Prostate gland (tissue), 2 donors: ENCODE measurements around the gene TRPT1. TPM values are rescaled to one million over a fixed set of nuclear protein-coding genes. Genes with fewer than 3 reads are reported as not detected.

Experiments used
- DNase-seq: peaks from one replicate; pipeline ENCODE4 v3.0.0-alpha.2; 2019; ENCODE audit warnings: low spot score
- H3K27ac ChIP-seq, 2 donors: fragments of 200-600 bp; sonication (generic); 2 replicates each; pipeline ENCODE4 v1.5.1; 2017 to 2019
- H3K27me3 ChIP-seq: fragments of 200-600 bp; sonication (generic); replicated peaks from 2 replicates; pipeline ENCODE4 v1.5.1; 2019; ENCODE audit not compliant: insufficient read depth
- H3K36me3 ChIP-seq, 2 donors: fragments of 200-600 bp; sonication (generic); 1 replicate in 1 of 2; 2 replicates in 1 of 2; pipeline versions ENCODE4 v1.5.1 to v1.8.1; 2017 to 2019
- H3K4me1 ChIP-seq: fragments of 200-600 bp; sonication (generic); replicated peaks from 2 replicates; pipeline ENCODE4 v1.5.1; 2019
- H3K4me3 ChIP-seq, 2 donors: fragments of 200-600 bp; sonication (generic); 2 replicates each; pipeline ENCODE4 v1.5.1; 2017 to 2019
- H3K9me3 ChIP-seq: fragments of 200-600 bp; sonication (generic); 2 replicates; pipeline ENCODE4 v1.5.1; 2017
- POLR2A ChIP-seq: fragments of 450-650 bp; IDR thresholded peaks from one replicate; pipeline ENCODE4 v1.6.1; 2016; ENCODE audit warnings: antibody characterized with exemption, mild to moderate bottlenecking
- POLR2AphosphoS5 ChIP-seq: sonication (generic); formaldehyde crosslinking; IDR thresholded peaks from one replicate; pipeline ENCODE4 v1.6.1; 2017; ENCODE audit warnings: antibody characterized with exemption
- WGBS: methylation state at CpG from one replicate; pipeline ENCODE4 v1.1.5; 2018; 5-methylcytosine and 5-hydroxymethylcytosine counted together
- intact Hi-C: fragments of 100-400 bp; cut with DNase I; formaldehyde crosslinking; loops from one replicate; pipeline ENCODE4 v1.14.2; 2022
- total RNA-seq, 2 donors: library from RNA; depleted of rRNA; stranded (reverse); fragments of >200 nt; gene quantifications; one replicate each; pipeline ENCODE4 v1.1.0, GENCODE V29; 2016
- TF ChIP-seq, protein P1 (sequence below), 4 experiments: fragments of 200-600 bp in 2 of 4; fragments of 450-650 bp in 2 of 4; sonication (generic) in 2 of 4; IDR thresholded peaks; 1 replicate in 3 of 4; 2 replicates in 1 of 4; pipeline ENCODE4 v1.5.1; 2016 to 2019; ENCODE audit warnings: antibody characterized with exemption in 4 of 4, mild to moderate bottlenecking in 2 of 4, moderate library complexity in 2 of 4

Gene TRPT1
- total RNA-seq, 2 donors from 2014 or later: 63.6 to 87.7 TPM

- WGBS: 91% methylated on average over 6 of the region's 7 CpGs
- no peaks in the 10 kb centered on the region for H3K4me1 ChIP-seq
- no peak overlapping the region for H3K27ac ChIP-seq
- intact Hi-C loops: no loop called here
- no peaks in the 10 kb centered on the region for H3K27me3 ChIP-seq
- H3K36me3 ChIP-seq: no peaks in the 10 kb centered on the region
- DNase-seq: no peak
- no peak overlapping the region for H3K4me3 ChIP-seq
- TF ChIP-seq POLR2AphosphoS5: no peak
- TF ChIP-seq, protein P1, sequence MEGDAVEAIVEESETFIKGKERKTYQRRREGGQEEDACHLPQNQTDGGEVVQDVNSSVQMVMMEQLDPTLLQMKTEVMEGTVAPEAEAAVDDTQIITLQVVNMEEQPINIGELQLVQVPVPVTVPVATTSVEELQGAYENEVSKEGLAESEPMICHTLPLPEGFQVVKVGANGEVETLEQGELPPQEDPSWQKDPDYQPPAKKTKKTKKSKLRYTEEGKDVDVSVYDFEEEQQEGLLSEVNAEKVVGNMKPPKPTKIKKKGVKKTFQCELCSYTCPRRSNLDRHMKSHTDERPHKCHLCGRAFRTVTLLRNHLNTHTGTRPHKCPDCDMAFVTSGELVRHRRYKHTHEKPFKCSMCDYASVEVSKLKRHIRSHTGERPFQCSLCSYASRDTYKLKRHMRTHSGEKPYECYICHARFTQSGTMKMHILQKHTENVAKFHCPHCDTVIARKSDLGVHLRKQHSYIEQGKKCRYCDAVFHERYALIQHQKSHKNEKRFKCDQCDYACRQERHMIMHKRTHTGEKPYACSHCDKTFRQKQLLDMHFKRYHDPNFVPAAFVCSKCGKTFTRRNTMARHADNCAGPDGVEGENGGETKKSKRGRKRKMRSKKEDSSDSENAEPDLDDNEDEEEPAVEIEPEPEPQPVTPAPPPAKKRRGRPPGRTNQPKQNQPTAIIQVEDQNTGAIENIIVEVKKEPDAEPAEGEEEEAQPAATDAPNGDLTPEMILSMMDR (IDR thresholded peaks at IDR 0.05): no peak
- TF ChIP-seq POLR2A: no peak
- no peaks in the 10 kb centered on the region for H3K9me3 ChIP-seq
Observed at GRCh38 chr11:64219354-64219684, 6.7 kb downstream of the TRPT1 start.

DNA sequence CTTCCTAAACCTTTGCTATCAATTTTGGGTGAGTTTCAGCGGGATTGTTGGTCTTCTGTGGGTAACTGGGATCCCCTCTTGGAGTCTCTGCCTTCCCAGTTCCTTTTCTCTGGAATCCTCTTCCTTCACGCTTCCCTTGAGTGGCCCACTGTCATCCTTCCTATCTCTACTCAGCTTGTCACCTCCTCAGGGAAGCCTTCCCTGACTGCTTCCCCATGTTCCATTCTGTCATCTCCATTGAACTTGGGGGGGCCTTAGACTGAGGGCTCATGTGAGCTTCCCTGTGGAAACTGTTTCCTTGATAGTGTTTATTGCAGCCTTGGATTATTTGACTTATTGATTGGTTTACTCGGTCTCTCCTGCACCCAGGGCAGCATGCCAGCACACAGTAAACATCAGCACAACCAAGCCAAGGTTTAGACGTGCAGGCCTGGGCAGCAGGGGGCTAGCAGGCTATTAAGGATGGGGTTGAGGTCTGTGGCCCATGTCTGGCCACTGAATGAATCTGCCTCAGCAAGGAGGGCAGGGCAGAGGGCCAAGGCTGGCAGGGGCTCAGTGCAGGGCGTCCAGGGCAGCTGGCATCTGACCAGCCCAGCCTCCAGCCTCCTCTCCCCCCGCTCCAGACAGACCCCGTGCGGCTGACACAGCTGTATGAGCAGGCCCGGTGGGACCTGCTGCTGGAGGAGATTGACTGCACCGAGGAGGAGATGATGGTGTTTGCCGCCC, 7.2 kb downstream of the TRPT1 start:
- no peaks in the 10 kb centered on the region for H3K9me3 ChIP-seq
- no peaks in the 10 kb centered on the region for H3K27me3 ChIP-seq
- no peaks in the 10 kb centered on the region for H3K4me1 ChIP-seq
- intact Hi-C loops: no loop called here
- no peak overlapping the region for H3K27ac ChIP-seq
- no peak overlapping the region for H3K4me3 ChIP-seq
- DNase-seq: no peak
- WGBS: 62% methylated on average over 8 of the region's 11 CpGs
- TF ChIP-seq POLR2AphosphoS5 (no peak), POLR2A (no peak)
- TF ChIP-seq, protein P1 (IDR thresholded peaks at IDR 0.05): no peak
- no peaks in the 10 kb centered on the region for H3K36me3 ChIP-seq

GRCh38 chr11:64216879-64217278, 9.1 kb downstream of the TRPT1 start:
- H3K36me3 ChIP-seq: no peaks in the 10 kb centered on the region

DNA sequence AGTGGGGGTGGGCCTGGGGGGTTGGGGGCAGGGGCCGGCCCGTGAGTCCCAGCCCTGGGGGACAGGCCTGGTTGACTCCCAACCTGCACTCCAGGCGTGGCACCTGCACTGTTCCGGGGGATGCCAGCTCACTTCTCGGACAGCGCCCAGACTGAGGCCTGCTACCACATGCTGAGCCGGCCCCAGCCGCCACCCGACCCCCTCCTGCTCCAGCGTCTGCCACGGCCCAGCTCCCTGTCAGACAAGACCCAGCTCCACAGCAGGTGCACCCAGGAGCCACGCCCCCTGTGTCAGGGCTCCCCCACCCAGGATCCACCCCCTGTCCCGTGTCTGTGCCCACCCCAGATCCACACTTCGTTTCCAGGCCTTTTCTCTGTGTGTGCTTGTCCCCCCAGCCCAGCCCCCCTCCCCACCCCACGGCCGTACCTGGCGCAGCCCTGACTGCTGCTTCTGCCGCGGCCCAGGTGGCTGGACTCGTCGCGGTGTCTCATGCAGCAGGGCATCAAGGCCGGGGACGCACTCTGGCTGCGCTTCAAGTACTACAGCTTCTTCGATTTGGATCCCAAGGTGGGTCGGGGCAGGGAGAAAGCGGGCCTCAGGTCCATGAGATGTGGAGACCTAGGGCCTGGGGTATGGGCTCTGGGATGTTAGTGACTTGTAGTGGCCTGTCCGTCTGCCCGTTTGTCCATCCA, 14.7 kb downstream of the TRPT1 start:
- WGBS: 81% methylated on average over 28 of the region's 30 CpGs
- H3K27ac ChIP-seq: no peak overlapping the region
- peaks cover 0 to 5% of the 10 kb centered on the region in 2 donors for H3K36me3 ChIP-seq
- DNase-seq: no peak
- H3K4me1 ChIP-seq: no peaks in the 10 kb centered on the region
- intact Hi-C loops: no loop called here
- H3K27me3 ChIP-seq: no peaks in the 10 kb centered on the region
- no peak overlapping the region for H3K4me3 ChIP-seq
- H3K9me3 ChIP-seq: no peaks in the 10 kb centered on the region
- TF ChIP-seq POLR2AphosphoS5 (no peak), POLR2A (no peak)
- TF ChIP-seq, protein P1 (IDR thresholded peaks at IDR 0.05): no peak

More at GRCh38 chr11:64216879-64217278, 9.1 kb downstream of the TRPT1 start:
- no peaks in the 10 kb centered on the region for H3K9me3 ChIP-seq
- intact Hi-C loops: no loop called here
- no peak overlapping the region for H3K4me3 ChIP-seq
- no peaks in the 10 kb centered on the region for H3K4me1 ChIP-seq
- no peak for DNase-seq
- H3K27me3 ChIP-seq: no peaks in the 10 kb centered on the region
- H3K27ac ChIP-seq: no peak overlapping the region
- no peak for TF ChIP-seq POLR2AphosphoS5
- 83% methylated on average over 6 of the region's 6 CpGs for WGBS

DNA sequence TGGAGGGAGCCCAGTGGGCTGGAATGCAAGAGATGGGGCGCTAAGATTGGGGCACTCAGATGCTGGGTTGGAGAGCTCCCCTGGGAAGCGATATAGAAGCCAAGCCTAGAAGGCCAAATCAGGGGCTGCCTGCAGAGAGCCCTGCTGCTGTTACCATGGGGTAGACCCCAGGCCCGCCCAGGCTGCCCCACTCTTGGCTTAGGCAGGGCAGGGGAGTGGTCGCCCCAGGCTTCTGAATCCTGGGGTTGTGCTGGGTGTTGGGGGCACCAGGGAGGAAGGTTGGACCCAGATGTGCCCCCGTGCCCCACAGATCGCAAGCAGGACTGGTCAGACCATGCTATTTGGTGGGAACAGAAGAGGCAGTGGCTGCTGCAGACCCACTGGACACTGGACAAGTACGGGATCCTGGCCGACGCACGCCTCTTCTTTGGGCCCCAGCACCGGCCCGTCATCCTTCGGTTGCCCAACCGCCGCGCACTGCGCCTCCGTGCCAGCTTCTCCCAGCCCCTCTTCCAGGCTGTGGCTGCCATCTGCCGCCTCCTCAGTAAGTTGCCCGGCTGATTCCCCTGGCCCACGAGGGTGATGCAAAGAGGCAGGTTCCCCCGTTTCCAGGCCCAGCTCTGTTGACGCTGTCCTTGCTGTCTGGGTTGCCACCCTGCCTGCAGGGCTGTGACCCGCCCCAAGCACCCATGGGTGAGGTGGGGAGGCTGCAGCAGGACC, 15.5 kb downstream of the TRPT1 start:
- WGBS: 92% methylated on average over 24 of the region's 24 CpGs
- Histone ChIP-seq H3K36me3 (peaks cover 0 to 5% of the 10 kb centered on the region in 2 donors), H3K4me3 (no peak overlapping the region), H3K27me3 (no peaks in the 10 kb centered on the region), H3K4me1 (no peaks in the 10 kb centered on the region), H3K9me3 (no peaks in the 10 kb centered on the region), H3K27ac (no peak overlapping the region)
- DNase-seq: no peak
- intact Hi-C loops: no loop called here
- TF ChIP-seq POLR2A (no peak), POLR2AphosphoS5 (no peak)
- TF ChIP-seq, protein P1 (IDR thresholded peaks at IDR 0.05): no peak
